Left ventricle myocardium inferior (tissue), 1 donor: Measurements from ENCODE around the gene FAM89B. TPM values are rescaled to one million over a fixed set of nuclear protein-coding genes. Genes with fewer than 3 reads are reported as not detected.

Experiments used
- DNase-seq: peaks from one replicate; pipeline ENCODE4 v3.0.0-alpha.2; 2020
- H3K27ac ChIP-seq: fragments of 200-600 bp; replicated peaks from 2 replicates; pipeline ENCODE4 v1.8.0; 2021
- H3K27me3 ChIP-seq: fragments of 200-600 bp; 2 replicates; pipeline ENCODE4 v1.8.0; 2021; ENCODE audit warnings: low read depth
- H3K36me3 ChIP-seq: fragments of 200-600 bp; 2 replicates; pipeline ENCODE4 v1.8.0; 2021
- H3K4me1 ChIP-seq: fragments of 200-600 bp; 2 replicates; pipeline ENCODE4 v1.8.0; 2021
- H3K4me3 ChIP-seq: fragments of 200-600 bp; 2 replicates; pipeline ENCODE4 v1.8.0; 2021; ENCODE audit warnings: mild to moderate bottlenecking, moderate library complexity
- H3K9me3 ChIP-seq: fragments of 200-600 bp; replicated peaks from 2 replicates; pipeline ENCODE4 v1.8.0; 2021
- CTCF ChIP-seq: fragments of 200-600 bp; IDR thresholded peaks from 2 replicates; pipeline ENCODE4 v1.8.0; 2021; ENCODE audit warnings: antibody characterized with exemption, mild to moderate bottlenecking, borderline replicate concordance
- intact Hi-C: fragments of 100-400 bp; cut with micrococcal nuclease; formaldehyde crosslinking; loops from one replicate; pipeline ENCODE4 v1.11.0; 2022
- total RNA-seq: library from RNA; stranded (reverse); fragmentation: NEBNext Ultra II Directional; extraction: Animal tissue kit (Norgen Biotek cat#: 25700); gene quantifications from one replicate; pipeline ENCODE4 v1.2.1, GENCODE V29; 2021
- donor health status: DM: no; HTN: yes; CAD: no; lungs with severe emphysema.

FAM89B gene
- total RNA-seq, 1 donor from 2014 or later: 40.9 TPM

- intact Hi-C loops: no loop called here
- H3K9me3 ChIP-seq: no peaks in the 10 kb centered on the region
- H3K4me1 ChIP-seq: peaks cover 30% of the 10 kb centered on the region
- peak overlapping the region; percentile 100 for H3K4me3 ChIP-seq
- H3K27ac ChIP-seq: peak overlapping the region; percentile 95
- no peak for DNase-seq
- TF ChIP-seq CTCF: no peak
- peaks cover 44% of the 10 kb centered on the region for H3K36me3 ChIP-seq
- no peaks in the 10 kb centered on the region for H3K27me3 ChIP-seq
These were observed 46.5 kb upstream of the FAM89B start for GRCh38 chr11:65525546-65526480.

- intact Hi-C loops: no loop called here
- no peak for DNase-seq
- Histone ChIP-seq H3K9me3 (no peaks in the 10 kb centered on the region), H3K4me3 (peak overlapping the region; percentile 100), H3K27ac (no peak overlapping the region), H3K36me3 (peaks cover 53% of the 10 kb centered on the region), H3K4me1 (peaks cover 30% of the 10 kb centered on the region), H3K27me3 (no peaks in the 10 kb centered on the region)
- TF ChIP-seq CTCF: no peak
These were observed 45.6 kb upstream of the FAM89B start for GRCh38 chr11:65526744-65527143.

GRCh38 chr11:65528819-65529350 lies 43.5 kb upstream of the FAM89B start:
- no peak for DNase-seq
- Histone ChIP-seq H3K4me1 (peaks cover 29% of the 10 kb centered on the region), H3K27me3 (no peaks in the 10 kb centered on the region), H3K4me3 (no peak overlapping the region), H3K27ac (no peak overlapping the region), H3K36me3 (peaks cover 75% of the 10 kb centered on the region), H3K9me3 (no peaks in the 10 kb centered on the region)
- TF ChIP-seq CTCF: no peak
- intact Hi-C loops: no loop called here

GRCh38 chr11:65529475-65530156 lies 42.7 kb upstream of the FAM89B start:
- Histone ChIP-seq H3K4me3 (no peak overlapping the region), H3K4me1 (peaks cover 22% of the 10 kb centered on the region), H3K27ac (no peak overlapping the region), H3K9me3 (no peaks in the 10 kb centered on the region), H3K27me3 (no peaks in the 10 kb centered on the region), H3K36me3 (peaks cover 78% of the 10 kb centered on the region)
- TF ChIP-seq CTCF: no peak
- intact Hi-C loops: loop anchor here (10.0 kb wide), 1 partner anchor 65 kb away; the partner anchor contains the start of gene KCNK7
- DNase-seq: no peak

GRCh38 chr11:65530157-65530496 lies 42.2 kb upstream of the FAM89B start:
- H3K4me3 ChIP-seq: no peak overlapping the region
- H3K36me3 ChIP-seq: peaks cover 80% of the 10 kb centered on the region
- H3K9me3 ChIP-seq: no peaks in the 10 kb centered on the region
- no peaks in the 10 kb centered on the region for H3K27me3 ChIP-seq
- no peak for DNase-seq
- intact Hi-C loops: loop anchor here (10.0 kb wide), 1 partner anchor 65 kb away; the partner anchor contains the start of gene KCNK7
- no peak overlapping the region for H3K27ac ChIP-seq
- TF ChIP-seq CTCF: no peak
- peaks cover 20% of the 10 kb centered on the region for H3K4me1 ChIP-seq
